ENCODE data around the gene NDST4.

DNA sequence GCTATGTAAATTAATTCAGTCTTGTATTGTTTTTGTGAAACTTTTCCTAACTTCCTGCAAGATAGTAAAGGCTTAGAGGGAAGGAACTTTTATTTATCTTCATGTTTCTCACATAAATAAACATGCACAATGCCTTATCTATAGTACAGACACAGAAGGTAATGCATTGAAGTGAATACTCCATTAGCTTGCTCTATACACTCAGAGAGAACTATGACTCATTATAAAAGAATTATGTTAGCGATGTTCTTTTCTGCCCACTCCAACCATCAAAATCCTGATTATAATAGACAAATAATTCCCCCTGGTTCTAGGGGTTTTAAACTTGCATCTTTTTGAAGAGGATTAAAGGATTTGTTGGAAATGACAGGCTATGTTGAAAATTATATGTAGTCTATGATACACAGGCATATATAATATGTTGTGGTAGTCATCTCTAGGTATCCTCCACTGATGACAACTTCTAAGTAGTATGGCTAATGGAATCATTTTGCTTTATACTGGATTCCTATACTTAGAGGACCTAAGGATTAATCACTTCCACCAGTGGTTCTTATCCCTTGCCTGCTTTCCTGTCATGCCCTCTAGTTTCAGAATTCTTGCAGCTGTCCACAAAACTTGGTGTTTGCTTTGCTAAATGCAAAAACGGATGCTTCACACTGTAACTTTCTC lies 115.7 kb downstream of the NDST4 start:
- TF ChIP-seq, protein P1, sequence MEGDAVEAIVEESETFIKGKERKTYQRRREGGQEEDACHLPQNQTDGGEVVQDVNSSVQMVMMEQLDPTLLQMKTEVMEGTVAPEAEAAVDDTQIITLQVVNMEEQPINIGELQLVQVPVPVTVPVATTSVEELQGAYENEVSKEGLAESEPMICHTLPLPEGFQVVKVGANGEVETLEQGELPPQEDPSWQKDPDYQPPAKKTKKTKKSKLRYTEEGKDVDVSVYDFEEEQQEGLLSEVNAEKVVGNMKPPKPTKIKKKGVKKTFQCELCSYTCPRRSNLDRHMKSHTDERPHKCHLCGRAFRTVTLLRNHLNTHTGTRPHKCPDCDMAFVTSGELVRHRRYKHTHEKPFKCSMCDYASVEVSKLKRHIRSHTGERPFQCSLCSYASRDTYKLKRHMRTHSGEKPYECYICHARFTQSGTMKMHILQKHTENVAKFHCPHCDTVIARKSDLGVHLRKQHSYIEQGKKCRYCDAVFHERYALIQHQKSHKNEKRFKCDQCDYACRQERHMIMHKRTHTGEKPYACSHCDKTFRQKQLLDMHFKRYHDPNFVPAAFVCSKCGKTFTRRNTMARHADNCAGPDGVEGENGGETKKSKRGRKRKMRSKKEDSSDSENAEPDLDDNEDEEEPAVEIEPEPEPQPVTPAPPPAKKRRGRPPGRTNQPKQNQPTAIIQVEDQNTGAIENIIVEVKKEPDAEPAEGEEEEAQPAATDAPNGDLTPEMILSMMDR (IDR thresholded peaks at IDR 0.05): no peak
- no peak for TF ChIP-seq POLR2A (IDR thresholded peaks at IDR 0.05)

Measured in thyroid gland (tissue), 4 donors.